SHP77 (cell line): ENCODE results near the gene TARBP1.
A peak's percentile ranks its signal among the peaks of the same experiment; 100 is the strongest.

ENCODE experiments used
- DNase-seq, 2 experiments: peaks; one replicate each; lab custom pipeline; 2025; lab: John Stamatoyannopoulos, UW

TARBP1 gene

GRCh38 chr1:234484218-234484617 lies 5.2 kb upstream of the TARBP1 start:
- no peak for DNase-seq

DNA sequence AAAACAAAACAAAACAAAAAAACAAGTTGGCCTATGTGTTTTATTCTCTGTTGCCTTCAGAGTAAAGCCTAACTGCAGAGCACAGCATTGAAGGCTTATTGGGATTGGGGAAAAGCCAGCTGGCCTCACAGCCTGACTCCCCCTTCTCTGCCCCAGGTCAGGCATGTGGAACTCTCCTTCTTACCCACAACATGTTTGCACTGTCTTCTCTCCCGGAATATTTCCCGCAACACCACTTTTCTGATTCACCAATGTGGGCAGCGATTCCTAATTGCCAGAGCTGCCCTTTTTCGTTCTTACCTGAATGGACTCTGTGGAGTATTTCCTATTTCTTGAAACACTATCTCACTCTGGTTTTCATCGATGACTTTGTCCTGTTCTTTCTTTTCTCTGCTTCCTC lies 2.8 kb upstream of the TARBP1 start:
- no peak for DNase-seq

DNA sequence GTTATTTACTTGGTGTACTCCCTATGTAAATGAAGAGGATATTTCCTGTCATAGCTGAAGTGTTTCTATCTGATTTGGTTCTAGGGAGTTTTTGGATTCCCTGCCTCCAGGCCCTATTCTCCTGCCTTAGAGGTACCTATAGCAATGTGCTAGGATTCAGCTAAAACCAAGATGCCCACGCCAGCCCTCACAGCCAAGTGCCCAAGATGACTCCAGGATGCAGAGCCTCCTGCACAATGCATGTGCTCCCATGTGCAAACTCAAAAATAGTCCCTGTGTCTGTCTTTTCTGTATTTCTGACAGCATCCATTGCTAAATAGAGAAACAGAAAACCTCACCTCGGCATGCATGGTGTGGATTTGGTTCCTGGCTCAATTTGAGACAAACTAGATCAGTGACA lies 887 bp upstream of the TARBP1 start:
- no peak for DNase-seq

DNA sequence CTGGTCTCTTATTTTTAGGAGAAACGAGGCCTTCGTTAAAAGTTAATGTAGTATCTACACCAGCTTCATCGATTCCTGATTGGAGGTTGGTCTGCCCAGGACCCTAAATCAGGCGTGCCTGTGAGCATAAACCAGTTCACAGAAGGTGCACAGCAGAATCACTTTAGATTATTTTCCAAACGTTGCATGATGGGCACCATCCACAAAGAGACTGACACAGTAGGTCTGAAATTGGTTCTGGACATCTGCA lies 256 bp upstream of the TARBP1 start:
- DNase-seq = no peak

DNA sequence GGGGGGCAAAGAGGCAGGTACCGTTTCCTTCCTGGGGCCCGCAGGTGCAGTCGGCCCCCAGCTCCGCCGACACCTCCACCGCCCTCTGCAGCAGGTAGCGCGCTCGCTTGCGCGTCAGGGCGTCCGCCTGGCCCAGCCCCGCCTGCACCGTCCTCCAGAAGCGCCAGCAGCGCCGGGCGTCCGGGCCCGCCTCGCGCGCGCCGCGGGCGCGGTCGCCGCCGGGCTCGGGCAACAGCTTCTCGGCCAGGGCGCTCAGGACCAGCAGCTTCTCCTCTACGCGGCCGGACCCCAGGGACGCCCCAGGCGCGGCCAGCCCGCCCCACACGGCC lies 863 bp downstream of the TARBP1 start:
- peak in 1 of 2 experiments; percentile 57 for DNase-seq

GRCh38 chr1:234477386-234478151 lies 1.4 kb downstream of the TARBP1 start:
- DNase-seq = no peak

DNA sequence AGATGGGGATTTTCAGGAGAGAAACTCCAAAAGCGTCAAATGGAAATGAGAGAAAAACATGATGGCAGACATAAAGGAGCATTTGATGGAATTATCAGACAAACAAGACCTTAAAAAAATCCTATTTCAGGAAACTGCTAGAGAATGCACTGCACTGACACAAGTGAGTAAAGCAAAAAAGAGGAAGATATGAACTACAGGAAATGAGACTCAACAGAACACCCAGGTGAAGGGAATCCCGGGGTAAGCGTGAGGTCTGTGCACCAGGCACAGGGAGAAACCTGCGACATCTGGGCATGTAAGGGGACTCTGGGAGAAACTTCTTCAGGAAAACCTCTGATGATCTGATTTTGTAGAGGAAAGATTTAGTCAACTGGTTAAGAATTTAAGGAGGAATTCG lies 2.8 kb downstream of the TARBP1 start:
- DNase-seq = no peak

DNA sequence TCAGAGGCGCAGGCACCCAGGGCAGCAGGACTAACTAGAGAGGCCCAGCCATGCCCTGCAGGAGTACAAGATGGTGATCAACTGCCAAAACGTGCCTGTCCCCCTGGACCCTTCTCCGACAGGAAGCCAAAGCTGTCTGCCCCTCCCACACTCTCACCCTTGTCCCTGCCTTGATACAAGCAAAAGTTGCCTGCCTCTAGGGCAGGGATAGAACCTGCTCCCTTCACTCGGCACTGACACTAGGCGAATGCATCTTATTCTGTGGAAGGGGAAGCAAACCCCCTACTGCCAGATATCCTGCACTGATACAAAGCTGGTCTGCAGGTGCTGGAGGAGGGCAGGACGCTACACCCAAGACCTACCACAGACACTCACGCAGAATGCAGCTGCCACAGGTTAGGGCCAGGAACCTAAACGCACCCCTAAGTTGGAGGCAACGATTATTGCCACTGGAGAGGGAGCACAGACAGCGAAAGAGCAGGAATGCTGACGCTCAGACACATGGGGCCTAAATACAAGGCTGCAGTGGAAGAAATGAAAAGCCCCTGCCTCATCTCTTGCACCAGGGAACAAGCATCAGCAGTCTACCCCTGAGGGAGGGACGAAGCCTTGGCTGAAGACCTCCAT lies 3.7 kb downstream of the TARBP1 start:
- no peak for DNase-seq

GRCh38 chr1:234474375-234474774 lies 4.6 kb downstream of the TARBP1 start:
- no peak for DNase-seq

DNA sequence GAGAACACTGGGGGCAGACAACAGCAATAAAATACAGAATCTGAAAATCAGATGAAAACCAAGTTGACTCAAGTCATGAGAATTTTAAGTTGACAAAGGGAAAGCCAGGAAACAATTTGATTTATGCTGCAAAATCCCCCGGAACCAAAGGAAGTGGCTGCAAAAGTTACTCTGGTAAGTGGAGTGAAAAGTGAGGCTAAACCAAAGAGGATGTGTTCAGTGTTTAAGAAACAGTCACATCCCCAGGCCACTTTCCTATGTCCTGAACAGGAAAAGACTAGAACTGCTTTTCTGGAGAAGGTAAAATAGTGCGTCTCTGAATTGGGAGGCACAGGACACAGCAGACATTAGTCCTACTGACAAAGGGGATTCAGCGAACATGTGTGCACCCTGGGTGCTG lies 5.9 kb downstream of the TARBP1 start:
- DNase-seq = no peak

GRCh38 chr1:234469376-234469775 lies 9.6 kb downstream of the TARBP1 start:
- no peak for DNase-seq

DNA sequence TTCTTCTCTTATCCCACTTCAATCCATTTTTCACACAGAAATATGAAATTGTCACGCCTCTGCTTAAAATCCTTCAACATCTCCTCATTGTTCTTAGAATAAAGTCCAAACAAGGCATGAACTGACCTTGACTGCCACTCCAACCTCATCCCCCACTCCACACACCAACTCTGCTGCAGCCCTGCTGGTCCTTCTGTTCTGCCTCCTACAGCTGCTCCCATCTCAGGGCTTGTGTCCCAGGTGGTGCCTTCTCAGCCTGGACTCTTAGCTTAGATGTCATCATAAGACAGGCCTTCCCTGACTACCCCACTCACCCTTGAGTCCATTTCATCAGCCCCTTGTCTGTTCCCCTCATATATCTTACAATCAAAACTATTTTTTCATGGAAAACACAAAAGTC lies 10.4 kb downstream of the TARBP1 start:
- no peak for DNase-seq

GRCh38 chr1:234467821-234468220 lies 11.2 kb downstream of the TARBP1 start:
- DNase-seq = no peak

DNA sequence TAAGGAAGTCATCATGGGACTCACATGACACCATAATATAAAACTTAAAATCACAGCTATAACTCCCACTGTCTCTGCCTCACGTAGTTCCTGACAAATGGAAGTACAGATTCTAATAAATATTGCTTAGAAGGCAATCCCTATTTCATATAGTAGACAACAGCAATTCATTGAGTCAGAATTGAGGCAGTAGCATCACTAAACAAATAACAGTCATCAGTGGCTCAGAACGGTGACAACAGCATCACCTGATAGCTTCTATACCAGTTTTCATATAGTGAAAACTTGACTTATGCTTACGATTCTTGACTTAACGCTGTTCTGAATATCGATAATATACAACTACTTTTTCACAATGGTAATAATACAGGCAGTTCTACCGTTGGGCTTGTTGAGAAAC lies 12.0 kb downstream of the TARBP1 start:
- DNase-seq = no peak

DNA sequence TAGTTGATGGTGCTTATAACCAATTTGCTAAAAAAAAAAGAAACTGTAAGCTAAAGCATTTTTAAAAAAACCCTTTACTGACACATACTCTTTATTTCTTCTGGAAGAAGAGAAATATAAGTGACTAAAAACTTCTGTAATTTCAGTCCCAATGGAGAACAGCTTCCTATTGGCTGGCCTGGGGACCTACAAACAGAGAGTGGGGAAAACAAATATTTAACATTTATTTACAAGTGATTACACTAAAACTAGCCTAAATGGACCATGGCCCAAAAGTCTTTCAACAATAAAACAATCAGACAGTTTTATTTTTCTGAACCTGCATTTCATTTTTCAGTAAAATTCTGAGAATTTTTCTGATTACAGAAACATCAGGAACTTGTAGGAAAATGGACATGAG lies 15.2 kb downstream of the TARBP1 start:
- no peak for DNase-seq

DNA sequence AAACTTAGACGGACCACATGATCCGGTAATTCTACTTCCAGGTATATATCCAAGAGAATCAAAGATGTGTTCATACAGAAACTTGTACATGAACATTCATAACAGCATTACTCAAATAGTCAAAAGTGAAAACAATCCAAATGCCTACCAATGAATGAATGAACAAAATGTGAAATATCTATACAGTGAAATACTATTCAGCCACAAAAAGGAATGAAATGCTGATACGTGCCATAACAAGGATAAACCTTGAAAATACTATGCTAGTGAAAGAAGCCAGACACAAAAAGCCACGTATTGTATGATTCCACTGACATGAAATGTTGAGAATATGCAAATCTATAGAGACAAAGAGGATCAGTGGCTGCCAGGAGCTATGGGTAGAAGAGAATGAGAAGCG lies 18.3 kb downstream of the TARBP1 start:
- DNase-seq = no peak

GRCh38 chr1:234458352-234459017 lies 20.5 kb downstream of the TARBP1 start:
- no peak for DNase-seq

DNA sequence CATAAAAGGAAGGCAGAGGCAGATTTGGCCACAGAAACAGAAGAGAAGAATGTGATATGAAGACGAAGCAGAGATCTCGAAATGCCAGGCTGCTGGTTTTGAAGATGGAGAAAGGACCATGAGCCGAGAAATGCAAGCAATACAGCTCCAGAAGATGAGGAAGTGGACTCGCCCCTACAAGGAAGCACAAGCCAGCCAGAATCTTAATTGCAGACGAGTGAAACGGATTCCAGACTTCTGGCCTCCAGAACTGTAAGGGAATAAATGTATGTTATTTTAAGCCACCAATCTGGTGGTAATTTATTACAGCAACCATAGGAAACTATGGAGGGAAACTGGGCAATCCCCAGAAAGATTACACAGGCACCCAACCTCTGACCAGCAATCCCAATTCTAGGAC lies 24.1 kb downstream of the TARBP1 start:
- no peak for DNase-seq

- DNase-seq = no peak
Observed at GRCh38 chr1:234452406-234452965, 26.5 kb downstream of the TARBP1 start.

GRCh38 chr1:234440348-234440747 lies 38.6 kb downstream of the TARBP1 start:
- DNase-seq = no peak

DNA sequence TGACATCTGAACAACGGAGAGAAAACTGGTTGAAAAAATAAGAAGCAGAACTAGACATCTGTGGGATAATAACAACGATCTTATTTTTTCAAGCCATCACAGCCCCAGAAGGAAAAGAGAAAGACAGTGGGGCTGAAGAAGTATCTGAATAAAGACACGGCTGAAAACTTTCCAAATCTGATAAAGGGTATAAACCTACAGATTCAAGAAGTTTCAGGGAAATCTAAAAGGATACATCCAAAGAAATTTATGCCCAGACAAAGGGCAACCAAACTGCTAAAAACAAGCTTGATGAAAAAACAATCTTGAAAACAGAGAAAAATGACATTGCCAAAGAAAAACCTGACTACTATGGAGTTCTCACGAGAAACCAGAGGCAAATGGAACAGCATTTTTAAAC lies 40.4 kb downstream of the TARBP1 start:
- DNase-seq = no peak

GRCh38 chr1:234437423-234438171 lies 41.4 kb downstream of the TARBP1 start:
- no peak for DNase-seq

- DNase-seq = no peak
Observed at GRCh38 chr1:234435620-234436019, 43.4 kb downstream of the TARBP1 start.
